GM04503 (cell line): ENCODE measurements around the gene PEMT.
A peak's percentile ranks its signal among the peaks of the same experiment; 100 is the strongest.

Experiments
- DNase-seq: peaks from one replicate; pipeline ENCODE4 v3.0.0-alpha.2; 2012; ENCODE audit warnings: low read depth

PEMT gene

DNA sequence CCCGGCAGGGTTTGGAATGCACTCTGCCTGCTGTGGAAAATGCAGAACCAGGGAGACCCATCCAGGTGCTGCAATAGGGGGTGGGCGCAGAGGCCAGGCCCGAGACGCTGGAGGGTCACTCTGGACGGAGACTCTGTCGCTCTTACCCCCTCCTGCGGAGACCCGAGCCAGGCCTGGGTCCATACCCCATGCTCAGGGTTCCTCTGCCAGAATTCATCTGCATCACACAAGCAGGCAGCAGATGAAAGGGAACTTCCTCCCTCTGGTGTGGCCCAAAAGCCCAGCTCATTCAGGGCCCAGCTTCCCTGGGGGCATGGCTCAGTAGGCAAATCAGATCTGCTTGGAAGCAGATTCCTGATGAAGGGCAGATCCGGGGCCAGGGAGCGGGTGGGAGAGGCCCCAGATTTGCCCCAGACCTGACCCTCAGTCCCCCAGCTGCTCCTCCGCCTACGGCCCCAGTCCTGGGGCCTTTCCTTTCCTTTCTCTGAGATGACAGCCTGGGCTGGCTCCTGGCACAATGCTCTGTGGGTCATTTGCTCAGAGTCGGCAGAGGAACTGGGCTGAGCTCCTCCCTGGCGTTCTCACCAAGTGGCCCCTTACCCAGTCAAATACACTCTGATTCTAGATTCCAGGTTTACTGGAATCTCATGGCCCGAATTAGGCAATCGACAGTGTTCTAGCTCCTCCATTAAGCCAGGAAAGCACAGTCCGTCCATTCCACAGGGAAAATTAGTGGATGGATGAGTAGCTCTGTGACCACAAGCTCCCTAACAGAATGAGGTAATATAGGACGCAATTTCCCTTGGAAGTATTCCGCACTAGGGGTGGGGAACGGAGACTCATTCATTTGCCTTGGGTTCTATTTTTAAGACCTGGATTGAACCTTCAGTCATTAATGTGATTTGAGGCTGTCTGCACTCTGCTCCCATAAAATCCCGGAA lies 76.2 kb downstream of the PEMT start:
- peak; percentile 90 for DNase-seq

DNA sequence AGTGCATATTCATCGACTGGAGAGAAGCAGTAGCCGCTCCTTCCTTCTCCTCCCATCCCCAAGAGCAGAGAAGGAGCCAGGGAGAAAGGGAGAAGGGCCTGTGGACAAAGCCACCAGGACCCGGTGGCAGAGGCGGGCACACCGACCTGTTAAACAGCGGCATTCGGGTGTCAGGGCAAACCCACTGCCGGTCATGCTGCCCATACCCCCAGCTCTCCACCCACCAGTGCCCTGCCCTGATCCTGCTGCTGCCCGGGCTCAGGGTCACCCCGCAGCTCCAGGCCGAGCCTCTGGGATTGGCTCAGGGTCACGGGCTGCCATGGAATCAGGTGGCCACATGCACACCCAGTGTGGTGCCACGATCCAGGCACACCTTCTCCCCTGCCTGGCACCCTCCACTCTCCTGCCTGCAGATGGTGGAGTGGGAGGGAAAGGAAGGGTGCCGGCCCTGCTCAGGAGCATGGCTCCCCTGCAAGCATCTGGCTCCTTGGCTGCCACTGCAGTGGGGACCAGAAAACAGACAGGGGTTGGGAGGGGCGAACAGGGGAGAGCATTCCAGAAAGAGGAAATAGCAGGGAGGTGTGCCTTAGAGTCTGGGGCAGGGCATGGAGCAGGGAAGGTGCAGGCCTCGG lies 77.0 kb downstream of the PEMT start:
- DNase-seq: no peak

DNA sequence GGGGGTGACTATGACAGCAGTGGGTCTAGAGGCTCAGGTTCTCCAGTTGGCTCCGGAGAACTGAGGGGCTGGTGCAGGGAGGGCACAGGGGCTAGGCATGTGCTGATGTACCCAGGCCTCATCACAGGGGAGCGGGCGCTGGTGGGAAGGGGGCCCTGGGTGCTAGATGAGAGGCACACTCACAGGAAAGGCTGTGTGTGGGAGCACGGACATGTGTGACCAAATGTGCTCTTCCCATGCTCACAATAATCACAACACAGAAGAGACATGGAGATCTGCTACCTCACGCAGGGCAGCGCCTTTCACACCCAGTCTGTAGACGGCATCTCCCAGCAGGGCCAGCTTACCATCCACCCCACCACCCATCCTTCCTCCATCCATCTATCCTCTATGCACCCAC lies 77.9 kb downstream of the PEMT start:
- DNase-seq: no peak

DNA sequence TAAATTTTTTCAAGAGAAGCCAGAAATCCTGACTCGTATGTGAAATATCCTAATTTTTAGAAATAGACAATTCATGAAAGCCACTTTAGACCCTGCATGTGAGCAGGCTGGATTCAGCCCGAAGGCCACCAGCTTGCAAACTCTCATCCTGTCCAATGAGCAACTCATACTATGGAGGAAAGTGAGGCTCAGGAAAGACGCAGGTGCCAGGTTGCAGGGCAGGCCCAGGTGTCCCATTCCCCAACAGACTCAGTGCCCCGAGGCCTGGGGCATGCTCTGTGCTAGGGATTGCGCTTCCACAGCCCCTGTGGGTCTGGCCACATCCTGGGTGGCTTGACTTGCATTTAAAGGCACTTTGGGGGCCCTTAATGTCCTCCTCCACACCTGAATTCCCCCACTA lies 78.6 kb downstream of the PEMT start:
- DNase-seq: no peak

DNA sequence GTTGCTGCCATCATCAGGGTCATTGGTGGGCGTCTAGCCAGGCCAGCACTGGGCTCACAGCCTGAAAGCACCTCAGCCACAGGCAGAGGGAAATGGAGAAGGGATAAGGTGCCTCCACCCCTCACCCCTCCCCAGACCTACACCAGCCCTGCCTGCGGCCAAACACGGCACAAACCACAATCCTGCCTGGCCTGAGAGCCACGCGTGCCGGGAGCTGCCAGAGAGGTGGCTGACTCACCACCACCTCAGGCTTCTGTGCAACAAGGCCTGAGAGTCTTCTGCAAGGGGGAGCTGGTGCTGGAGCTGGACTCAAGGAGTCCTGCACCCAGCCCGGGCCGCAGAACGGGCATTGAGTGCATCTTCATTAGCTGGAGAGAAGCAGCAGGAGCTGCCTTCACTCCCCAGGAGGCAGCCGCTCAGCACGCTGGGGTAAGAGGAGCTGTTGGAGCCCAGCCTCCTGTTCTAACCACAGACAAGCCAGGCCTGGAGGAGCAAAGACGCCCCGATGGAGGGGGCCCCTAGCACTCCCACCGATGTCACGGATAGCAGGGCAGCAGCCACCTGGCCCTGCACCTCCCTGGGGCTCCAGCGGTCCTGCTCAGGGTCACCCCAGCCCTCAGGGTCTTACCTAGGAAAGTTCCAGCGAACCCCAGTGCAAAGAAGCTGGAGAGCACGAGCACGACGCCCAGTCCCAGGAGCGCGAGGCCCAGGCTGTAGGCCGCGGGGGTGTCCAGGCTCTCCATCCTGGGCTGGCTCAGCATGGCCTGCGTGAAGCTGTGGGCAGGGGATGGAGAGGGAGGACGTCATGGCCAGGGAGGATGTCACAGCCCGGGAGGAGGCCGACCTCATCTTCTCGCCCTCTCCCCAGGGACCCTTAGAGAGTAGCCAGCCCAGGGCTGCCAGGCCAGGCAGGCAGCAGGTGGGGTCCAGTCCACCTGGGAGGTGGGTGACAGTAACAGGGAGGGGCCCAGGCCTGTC lies 79.3 kb downstream of the PEMT start:
- DNase-seq: peak; percentile 74

DNA sequence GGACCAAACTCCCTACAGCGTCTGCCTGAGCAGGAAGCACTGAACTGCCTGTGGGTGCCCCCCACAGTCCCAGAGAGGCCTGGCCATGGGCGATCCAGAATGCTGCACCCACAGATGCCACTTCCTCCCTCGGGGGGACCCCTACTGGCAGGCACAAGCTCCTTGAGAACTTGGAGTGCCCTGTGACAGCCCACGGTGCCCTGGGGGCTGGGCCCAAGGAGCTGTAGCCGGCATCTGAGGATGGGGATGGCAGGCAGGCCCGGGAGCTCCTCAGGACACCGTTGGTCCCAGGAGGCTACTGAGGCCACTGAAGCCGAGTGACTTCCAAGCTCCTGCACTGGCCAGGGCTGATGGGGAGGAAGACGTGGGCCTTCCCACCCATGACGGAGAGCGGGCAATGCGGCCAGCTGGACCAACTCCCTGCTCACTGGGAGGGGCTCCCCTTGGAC lies 80.2 kb downstream of the PEMT start:
- no peak for DNase-seq

DNA sequence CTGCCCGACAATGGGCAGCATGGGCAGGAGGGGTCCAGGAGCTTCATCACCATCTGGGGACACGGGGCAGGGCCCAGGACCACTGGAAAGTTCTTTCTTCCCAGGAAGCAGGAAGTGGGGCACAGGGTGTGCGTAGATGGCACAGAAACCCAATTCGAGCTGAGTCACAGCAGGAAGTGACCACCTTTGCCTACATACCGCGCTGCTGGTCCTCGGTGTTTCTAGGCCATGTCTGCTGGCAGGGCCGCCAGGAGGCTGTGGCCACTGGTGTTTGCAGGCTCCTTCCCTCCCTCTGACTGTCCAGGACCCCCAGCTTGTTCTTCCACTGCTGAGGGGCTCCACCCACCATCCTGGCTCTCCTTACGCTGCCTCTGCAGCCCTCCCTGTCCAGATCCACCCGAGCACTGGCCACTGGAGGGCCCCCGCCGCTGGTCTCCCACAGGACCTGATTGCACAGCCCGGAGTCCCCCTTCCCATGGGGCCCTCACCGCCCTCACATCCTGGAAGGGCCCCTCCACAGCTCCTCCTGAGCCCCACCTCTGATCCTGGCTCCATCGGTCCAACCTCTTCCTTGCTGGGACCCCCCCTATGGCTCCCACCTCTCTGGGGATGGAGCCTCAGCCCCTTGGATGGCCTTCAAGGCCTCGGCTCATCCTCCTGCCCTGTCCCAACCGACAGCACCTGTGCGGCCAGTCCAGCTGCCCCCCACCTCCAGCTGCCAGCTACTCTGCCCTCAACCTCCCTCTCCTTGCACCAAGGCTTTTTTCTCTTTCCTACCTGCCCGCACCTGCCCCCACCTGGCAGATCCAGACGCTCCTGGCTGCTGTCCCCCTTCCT lies 80.8 kb downstream of the PEMT start:
- no peak for DNase-seq

DNA sequence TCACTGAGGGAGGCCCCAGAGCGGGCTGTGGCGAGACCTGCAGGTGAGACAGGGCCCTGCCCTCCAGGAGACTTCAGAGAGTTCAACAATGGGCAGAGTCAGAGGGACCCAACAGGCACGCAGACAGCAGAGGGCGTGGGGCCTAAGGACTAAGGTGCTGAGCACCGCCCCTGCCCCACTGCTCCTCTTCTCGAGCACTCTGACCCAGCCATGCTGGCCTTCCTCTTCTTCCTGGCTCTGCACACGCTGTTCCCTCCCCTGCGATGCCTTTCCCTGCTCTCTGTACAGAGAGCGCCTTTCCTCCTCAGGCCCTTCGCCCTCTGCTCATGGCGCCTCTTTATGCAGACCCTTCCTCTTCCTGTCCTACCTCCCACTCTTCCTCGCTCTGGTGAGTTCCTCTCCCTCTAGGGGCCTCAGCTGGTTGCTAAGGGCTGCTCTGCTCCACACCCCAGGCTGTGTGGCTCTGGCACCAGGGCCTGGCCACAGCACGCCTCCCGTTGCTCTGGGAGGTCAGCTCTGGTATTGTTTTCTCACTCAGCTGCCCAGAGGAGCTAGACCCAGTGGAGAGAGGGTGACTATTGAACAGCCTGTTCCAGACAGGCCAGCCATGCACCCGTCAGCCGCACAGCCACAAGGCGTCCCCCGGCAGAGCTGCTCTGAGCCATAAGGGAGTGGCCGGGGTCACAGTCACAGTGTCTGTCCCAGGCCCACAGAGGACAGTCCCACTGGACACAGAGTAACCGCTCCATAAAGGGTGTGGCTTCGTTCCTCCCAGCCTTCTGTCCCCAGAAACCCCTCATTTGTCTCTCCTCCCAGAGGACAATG lies 81.7 kb downstream of the PEMT start:
- no peak for DNase-seq

DNA sequence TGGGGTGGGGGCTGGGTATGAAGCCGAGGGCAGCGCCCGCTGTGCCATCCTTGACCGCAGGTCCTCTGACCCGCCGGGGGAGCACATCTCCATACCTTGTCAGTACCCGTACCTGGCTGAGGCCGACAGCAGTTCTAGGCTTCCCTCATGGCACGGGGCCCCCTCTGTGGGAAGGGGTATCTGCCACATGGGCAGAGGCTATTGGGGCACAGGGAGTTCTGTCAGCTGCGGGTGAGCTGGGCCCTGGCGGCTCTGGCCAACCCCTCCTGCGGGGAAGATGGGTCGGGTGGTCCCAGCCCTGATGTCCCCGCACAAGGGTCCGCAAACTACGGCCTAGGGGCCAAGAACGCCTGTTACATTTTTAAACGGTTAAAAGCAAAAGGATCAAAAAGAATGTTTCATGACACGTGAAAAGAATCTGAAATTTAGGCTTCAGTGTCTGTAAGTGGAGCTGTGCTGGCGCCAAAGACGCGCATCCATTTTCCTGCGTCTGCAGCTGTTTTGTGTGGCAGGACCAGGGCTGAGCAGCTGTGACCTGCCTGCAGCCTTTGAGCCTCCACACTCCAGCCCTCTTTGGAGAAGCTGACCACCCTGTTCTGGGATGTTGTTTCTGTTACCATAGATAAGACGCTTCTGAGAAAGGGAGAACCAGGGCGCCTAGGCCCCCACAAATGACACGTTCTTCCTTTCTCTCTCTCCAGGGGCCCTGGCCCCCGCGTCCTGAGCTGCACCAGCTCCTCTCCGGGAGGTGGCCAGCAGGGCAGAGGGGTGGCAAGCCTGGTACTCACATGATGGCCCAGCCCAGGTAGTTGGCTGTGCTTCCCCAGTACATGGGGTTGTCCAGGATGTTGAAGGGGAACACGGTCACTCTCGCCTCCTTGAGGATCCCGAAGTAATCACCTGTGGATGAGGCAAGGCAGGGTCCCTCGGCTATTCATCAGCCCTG lies 82.6 kb downstream of the PEMT start:
- DNase-seq: no peak

DNA sequence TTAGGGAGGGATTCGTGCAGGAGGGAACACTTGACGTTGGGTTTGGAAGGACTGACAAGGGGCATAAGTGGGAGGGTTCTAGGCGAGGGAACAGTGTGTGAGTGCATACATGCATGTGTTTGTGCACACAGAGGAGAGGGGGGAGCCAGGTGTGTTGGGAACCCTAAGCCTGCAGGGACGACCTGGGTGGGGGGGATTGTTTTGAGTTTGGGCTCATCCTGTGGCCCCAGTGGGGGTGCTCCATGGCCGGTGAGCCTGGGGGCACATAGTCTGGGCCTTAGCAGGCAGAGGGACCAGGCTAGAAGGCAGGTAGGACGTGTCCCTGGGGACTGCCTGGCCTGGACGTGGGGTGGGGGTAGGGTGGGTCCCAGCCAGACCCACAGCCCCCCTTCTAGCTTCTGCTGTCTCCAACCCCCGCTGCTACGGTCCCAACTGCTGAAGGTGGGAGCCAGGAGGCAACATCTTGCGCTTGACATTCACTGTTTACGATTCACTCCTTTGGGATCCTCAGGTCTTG lies 83.4 kb downstream of the PEMT start:
- DNase-seq: no peak

DNA sequence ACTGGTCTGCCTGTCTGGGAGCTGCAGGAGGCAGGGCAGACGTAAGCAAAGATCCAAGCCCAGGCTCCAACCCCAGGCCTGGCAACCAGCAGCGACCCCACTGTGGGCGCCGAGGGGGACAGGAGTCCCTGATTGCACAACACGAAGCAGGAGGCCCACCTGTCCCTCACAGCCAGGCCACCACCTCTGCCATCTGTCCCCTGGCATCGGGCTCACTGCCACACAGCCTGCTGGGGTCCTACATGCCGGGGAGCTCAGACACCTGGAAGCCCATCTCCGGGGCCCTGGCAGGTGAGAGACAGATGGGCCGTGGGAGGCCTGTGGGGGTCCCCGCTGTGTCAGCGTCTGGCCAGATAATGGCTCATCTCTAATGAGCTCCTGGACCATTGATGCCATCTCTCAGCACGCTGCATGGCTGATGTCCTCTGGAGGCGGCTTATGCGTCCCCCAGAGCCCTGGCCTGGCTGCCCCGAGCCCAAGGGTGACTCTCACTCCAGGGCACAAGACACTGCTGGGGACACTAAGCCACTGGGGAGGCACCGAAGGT lies 84.0 kb downstream of the PEMT start:
- no peak for DNase-seq

DNA sequence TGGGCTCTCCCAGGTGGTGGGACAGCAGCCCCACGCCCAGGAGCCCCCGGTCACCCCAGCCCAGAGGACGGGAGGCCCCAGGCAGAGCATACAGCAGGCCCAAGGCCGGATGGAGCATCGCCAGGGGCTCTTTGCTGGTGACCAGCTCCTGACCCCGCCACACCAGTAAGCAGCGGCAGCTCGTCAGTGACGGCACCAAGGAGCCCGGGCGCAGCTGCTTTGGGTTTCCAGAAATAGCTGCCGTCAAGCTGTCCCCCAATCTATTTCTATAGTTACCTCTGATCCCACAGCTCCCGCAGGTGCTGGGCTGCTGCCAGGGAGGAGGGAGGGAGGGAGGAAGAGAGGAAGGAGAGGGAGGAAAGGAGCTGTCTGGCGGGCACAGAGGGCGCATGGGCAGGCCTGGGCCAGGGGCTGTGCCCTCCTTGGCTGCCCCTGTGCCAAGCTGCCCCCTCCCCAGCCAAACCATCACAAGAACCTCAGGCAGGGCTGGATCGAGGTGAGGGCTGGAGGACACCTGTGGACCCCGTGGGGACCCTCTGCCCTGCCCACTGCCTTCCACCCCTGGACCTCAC lies 84.5 kb downstream of the PEMT start:
- no peak for DNase-seq

DNA sequence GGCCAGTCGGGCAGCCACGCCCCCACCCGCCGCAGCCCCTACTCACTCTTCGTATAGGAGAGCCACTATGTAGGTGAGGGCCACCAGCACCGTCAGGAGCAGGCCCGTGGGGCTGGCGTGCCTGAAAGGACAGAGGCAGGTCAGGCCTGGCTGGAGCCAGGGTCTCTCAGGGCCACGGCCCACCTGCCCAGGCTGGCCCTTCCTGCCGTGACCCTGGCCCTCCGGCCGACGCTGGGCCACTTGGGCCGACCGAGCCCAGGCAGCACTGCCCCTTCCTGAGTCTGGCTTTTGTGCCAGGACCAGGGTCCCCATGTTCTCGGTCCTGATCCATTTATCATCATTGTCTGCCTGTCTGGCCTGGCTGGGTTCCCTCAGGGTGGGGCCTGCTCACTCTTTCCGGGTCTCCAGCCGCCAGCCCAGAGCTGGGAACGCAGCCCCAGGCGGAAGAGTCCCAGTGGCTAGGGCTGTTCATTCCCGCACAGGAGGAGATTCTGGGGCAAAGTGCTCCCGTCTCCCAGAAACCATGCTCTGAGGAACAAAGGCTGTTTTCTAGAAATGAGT lies 85.2 kb downstream of the PEMT start:
- no peak for DNase-seq

DNA sequence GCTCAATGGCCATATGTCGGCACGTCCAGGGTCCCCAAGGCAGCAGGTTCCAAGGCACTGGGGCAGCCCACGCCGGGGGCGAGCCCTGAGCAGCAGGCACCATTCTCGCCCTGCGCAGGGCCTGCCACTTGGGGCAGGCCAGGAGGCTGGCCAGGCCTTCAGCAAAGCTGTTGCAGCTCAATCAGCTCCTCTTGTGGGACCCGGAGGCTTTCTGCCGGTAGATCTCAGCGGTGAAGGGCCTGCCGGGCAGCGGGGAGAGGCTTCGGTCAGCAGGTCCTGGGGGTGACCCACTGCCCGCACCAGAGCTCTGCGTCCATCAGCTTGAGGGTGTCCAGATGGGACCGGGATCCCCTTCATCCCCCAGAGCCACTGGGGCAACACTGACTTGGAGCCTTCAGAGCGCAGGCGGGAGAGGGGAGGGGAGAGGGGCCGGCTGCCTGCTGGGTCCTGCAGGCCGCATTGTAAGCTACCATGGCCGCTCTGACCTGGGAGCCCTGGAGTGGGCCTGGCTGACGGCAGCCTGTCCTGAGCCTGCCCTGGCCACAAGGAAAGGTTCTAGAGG lies 85.8 kb downstream of the PEMT start:
- no peak for DNase-seq

DNA sequence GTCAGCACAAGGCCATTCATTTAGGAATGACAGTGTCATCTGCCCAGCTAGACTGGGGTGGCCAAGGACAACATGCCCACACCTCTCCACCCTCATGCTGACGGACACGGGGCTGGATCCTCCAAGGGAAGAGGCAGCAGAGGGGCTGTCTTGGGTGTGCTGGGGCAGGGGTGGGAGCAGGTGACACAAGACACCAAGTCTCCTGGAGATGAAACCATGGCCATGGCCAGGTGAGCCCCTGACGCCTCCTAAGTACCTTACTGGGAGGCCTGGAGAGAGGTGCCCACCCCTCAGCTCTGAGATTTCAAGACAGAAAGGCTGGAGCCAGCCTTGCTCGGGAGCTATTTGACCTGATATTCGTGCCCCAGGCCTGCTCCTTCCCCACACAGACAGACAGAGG lies 86.4 kb downstream of the PEMT start:
- DNase-seq: no peak

DNA sequence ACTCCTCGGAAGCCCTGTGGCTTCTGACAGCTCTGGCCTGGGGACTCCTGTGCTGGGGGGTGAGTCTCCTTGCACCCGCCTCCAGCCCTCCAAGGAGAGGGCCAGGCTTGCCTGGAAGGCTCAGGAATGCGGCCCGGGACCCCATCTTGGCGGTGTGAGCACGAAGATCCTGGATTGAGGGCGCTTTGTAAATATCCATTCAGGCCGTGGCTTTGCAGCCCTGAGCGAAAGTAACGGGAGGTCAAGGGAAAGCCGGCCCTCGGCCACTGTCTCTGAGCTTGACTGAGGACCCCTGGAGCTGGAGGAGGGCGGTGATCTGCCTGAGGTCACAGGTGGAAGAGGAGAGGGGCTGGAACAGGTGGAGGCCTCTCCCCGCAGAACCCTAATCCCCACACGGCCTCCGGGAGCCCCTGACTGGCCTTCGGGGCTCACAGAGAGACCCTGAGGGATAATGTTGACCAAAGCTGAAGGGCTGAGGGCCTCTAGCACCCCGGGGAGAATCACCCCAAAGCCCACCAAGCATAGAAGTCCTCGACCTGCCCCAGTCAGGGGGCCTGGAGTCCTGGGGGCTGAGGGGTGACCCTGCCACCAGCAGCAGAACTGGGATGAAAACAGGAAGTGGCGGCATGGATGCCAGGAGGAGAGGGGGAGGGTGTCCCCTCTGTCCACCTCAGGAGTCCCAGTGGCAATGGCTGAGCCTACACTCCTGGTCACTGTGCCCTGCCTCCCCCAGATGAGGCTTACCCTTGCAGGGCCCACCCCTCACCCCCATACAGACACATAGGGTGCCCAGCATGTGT lies 87.0 kb downstream of the PEMT start:
- no peak for DNase-seq

DNA sequence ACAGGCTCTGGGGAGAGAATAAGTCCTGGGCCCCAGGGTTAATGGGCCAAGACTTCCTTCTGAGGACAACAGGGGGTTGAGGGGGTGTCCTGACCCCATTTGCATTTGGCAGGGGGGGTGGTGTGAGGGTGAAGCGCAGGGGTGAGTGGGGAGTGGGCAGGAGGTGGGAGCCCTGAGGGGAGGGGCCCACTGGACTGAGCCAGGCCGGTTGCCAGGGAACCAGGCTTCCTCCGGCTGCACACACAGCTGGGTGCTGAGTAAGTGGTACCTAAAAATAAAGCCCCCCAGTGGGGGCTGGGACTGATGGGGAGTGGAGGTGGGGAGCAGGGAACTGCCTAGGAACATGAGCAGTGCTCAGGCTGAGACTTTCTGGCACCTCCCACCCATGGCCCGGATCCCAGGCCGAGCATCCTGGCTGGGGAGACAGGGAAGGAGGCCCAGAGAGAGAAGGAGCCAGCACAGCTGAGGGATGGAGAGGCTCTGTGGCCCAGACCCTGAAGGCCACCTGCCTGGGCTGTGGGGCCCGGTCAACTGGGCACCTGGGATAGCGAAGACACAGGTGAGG lies 87.9 kb downstream of the PEMT start:
- DNase-seq: no peak
